Tibial nerve (tissue), 4 donors: ENCODE measurements around the gene ATP5MC2. TPM values are rescaled to one million over a fixed set of nuclear protein-coding genes. Genes with fewer than 3 reads are reported as not detected.

ENCODE experiments used
- DNase-seq, 2 donors: peaks; one replicate each; pipeline ENCODE4 v3.0.0-alpha.2; 2019; ENCODE audit warnings: low spot score in 2 of 2
- H3K27ac ChIP-seq, 4 donors: fragments of 200-600 bp; sonication (generic) in 3 of 4; one replicate each; pipeline ENCODE4 v1.5.1; 2017 to 2019; ENCODE audit warnings: mild to moderate bottlenecking in 1 of 4
- H3K27me3 ChIP-seq, 2 donors: fragments of 200-600 bp; sonication (generic) in 1 of 2; one replicate each; pipeline versions ENCODE4 v1.5.1 to v1.6.0; 2017 to 2019
- H3K36me3 ChIP-seq, 3 donors: fragments of 200-600 bp; sonication (generic); one replicate each; pipeline ENCODE4 v1.5.1; 2018 to 2019
- H3K4me1 ChIP-seq, 4 donors: fragments of 200-600 bp; sonication (generic) in 3 of 4; one replicate each; pipeline ENCODE4 v1.5.1; 2017 to 2019
- H3K4me3 ChIP-seq, 4 donors: fragments of 200-600 bp; sonication (generic) in 3 of 4; one replicate each; pipeline ENCODE4 v1.5.1; 2017 to 2019; ENCODE audit warnings: mild to moderate bottlenecking in 1 of 4, moderate library complexity in 1 of 4
- H3K9me3 ChIP-seq, 4 donors: fragments of 200-600 bp; sonication (generic) in 3 of 4; one replicate each; pipeline ENCODE4 v1.5.1; 2017 to 2019
- EP300 ChIP-seq, 2 donors: sonication (generic); formaldehyde crosslinking; IDR thresholded peaks; one replicate each; pipeline ENCODE4 v1.6.1; 2017; ENCODE audit warnings: antibody characterized with exemption in 2 of 2, mild to moderate bottlenecking in 1 of 2
- POLR2A ChIP-seq, 2 donors: fragments of 450-650 bp; IDR thresholded peaks; one replicate each; pipeline ENCODE4 v1.6.1; 2017; ENCODE audit warnings: antibody characterized with exemption in 2 of 2, mild to moderate bottlenecking in 2 of 2, moderate library complexity in 2 of 2
- WGBS, 2 donors: methylation state at CpG; one replicate each; pipeline ENCODE4 v1.1.5; 2018; 5-methylcytosine and 5-hydroxymethylcytosine counted together
- total RNA-seq, 4 donors: library from RNA; depleted of rRNA; stranded (reverse); fragments of >200 nt; gene quantifications; one replicate each; pipeline ENCODE4 v1.1.0, GENCODE V29; 2016
- TF ChIP-seq, protein P1 (sequence below), 5 experiments: fragments of 200-600 bp in 3 of 5; fragments of 450-650 bp in 2 of 5; sonication (generic) in 3 of 5; IDR thresholded peaks; one replicate each; pipeline ENCODE4 v1.5.1; 2016 to 2019; ENCODE audit warnings: antibody characterized with exemption in 5 of 5, mild to moderate bottlenecking in 3 of 5, moderate library complexity in 2 of 5

The ATP5MC2 gene
- total RNA-seq, 4 donors from 2014 or later: 191 to 223 (median 208) TPM

DNA sequence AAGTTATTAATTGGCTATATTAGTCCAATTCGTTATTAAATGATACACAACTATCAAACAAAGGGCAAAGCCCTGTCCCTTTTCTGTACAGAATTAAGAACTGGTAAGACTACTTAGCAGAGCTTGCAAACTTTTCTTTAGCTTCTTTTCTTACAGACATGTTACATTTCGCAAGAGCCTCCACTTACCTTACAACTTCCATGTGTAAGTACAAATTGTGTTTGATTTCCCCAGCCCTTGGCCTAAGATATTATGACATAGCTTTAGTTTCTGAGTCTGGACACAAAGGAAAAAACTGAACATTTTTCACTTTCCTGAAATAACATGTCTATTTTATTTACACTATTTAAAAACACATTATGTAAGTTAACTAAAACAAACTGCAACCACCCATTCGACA, 51.4 kb downstream of the ATP5MC2 start:
- Histone ChIP-seq H3K27ac (peak overlapping the region; percentile 75 to 96 (median 94)), H3K27me3 (no peaks in the 10 kb centered on the region), H3K4me1 (peaks cover 0 to 49% (median 14%) of the 10 kb centered on the region in 4 donors), H3K4me3 (peak overlapping the region; percentile 41 to 91 (median 64)), H3K36me3 (no peaks in the 10 kb centered on the region), H3K9me3 (no peaks in the 10 kb centered on the region)
- DNase-seq: no peak
- 30 to 44% methylated on average over 3 of the region's 3 CpGs for WGBS, 2 donors
- TF ChIP-seq, protein P1, sequence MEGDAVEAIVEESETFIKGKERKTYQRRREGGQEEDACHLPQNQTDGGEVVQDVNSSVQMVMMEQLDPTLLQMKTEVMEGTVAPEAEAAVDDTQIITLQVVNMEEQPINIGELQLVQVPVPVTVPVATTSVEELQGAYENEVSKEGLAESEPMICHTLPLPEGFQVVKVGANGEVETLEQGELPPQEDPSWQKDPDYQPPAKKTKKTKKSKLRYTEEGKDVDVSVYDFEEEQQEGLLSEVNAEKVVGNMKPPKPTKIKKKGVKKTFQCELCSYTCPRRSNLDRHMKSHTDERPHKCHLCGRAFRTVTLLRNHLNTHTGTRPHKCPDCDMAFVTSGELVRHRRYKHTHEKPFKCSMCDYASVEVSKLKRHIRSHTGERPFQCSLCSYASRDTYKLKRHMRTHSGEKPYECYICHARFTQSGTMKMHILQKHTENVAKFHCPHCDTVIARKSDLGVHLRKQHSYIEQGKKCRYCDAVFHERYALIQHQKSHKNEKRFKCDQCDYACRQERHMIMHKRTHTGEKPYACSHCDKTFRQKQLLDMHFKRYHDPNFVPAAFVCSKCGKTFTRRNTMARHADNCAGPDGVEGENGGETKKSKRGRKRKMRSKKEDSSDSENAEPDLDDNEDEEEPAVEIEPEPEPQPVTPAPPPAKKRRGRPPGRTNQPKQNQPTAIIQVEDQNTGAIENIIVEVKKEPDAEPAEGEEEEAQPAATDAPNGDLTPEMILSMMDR (IDR thresholded peaks at IDR 0.05): no peak
- TF ChIP-seq EP300 (IDR thresholded peaks at IDR 0.05): no peak
- TF ChIP-seq POLR2A (IDR thresholded peaks at IDR 0.05): no peak

- TF ChIP-seq EP300 (IDR thresholded peaks at IDR 0.05) (peak in 1 of 2 donors; percentile 62), POLR2A (IDR thresholded peaks at IDR 0.05) (peak in 1 of 2 donors; percentile 45)
- TF ChIP-seq, protein P1 (IDR thresholded peaks at IDR 0.05): no peak
- Histone ChIP-seq H3K36me3 (no peaks in the 10 kb centered on the region), H3K4me3 (peak overlapping the region; percentile 41 to 91 (median 64)), H3K9me3 (no peaks in the 10 kb centered on the region), H3K27ac (peak overlapping the region; percentile 75 to 96 (median 94)), H3K27me3 (no peaks in the 10 kb centered on the region), H3K4me1 (peaks cover 0 to 54% (median 16%) of the 10 kb centered on the region in 4 donors)
- peak in 1 of 2 donors; percentile 52 for DNase-seq
- WGBS, 2 donors: 3 to 4% methylated on average over 7 of the region's 7 CpGs
These were observed 52.1 kb downstream of the ATP5MC2 start for GRCh38 chr12:53623548-53624385.

- Histone ChIP-seq H3K36me3 (no peaks in the 10 kb centered on the region), H3K4me3 (no peak overlapping the region), H3K9me3 (no peaks in the 10 kb centered on the region), H3K27ac (peak overlapping the region in 3 of 4 donors; percentile 94 to 96 (median 94)), H3K4me1 (peaks cover 0 to 64% (median 17%) of the 10 kb centered on the region in 4 donors), H3K27me3 (no peaks in the 10 kb centered on the region)
- WGBS, 2 donors: 88 to 89% methylated on average over 5 of the region's 5 CpGs
- no peak for TF ChIP-seq EP300 (IDR thresholded peaks at IDR 0.05)
- TF ChIP-seq POLR2A (IDR thresholded peaks at IDR 0.05): no peak
- TF ChIP-seq, protein P1 (IDR thresholded peaks at IDR 0.05): no peak
- DNase-seq: no peak
These were observed 53.2 kb downstream of the ATP5MC2 start for GRCh38 chr12:53622724-53623123.

GRCh38 chr12:53618275-53618674, 57.6 kb downstream of the ATP5MC2 start:
- Histone ChIP-seq H3K4me1 (peaks cover 0 to 74% (median 17%) of the 10 kb centered on the region in 4 donors), H3K36me3 (peaks cover 0 to 12% (median 0%) of the 10 kb centered on the region in 3 donors), H3K27ac (peak overlapping the region in 3 of 4 donors; percentile 29 to 67 (median 35)), H3K27me3 (no peaks in the 10 kb centered on the region), H3K9me3 (no peaks in the 10 kb centered on the region), H3K4me3 (peak overlapping the region in 2 of 4 donors; percentile 6 to 30)
- no peak for DNase-seq
- 11 to 13% methylated on average over 3 of the region's 3 CpGs for WGBS, 2 donors
- TF ChIP-seq POLR2A (IDR thresholded peaks at IDR 0.05) (no peak), EP300 (IDR thresholded peaks at IDR 0.05) (no peak)
- TF ChIP-seq, protein P1 (IDR thresholded peaks at IDR 0.05): no peak

- H3K4me3 ChIP-seq: peak overlapping the region in 2 of 4 donors; percentile 6 to 30
These were observed 58.2 kb downstream of the ATP5MC2 start for GRCh38 chr12:53617700-53618099.

More at GRCh38 chr12:53617700-53618099, 58.2 kb downstream of the ATP5MC2 start:
- DNase-seq: no peak
- no peaks in the 10 kb centered on the region for H3K9me3 ChIP-seq
- TF ChIP-seq POLR2A (IDR thresholded peaks at IDR 0.05) (no peak), EP300 (IDR thresholded peaks at IDR 0.05) (no peak)
- TF ChIP-seq, protein P1 (IDR thresholded peaks at IDR 0.05): no peak
- H3K4me1 ChIP-seq: peaks cover 0 to 73% (median 14%) of the 10 kb centered on the region in 4 donors
- 19 to 25% methylated on average over 3 of the region's 3 CpGs for WGBS, 2 donors
- H3K27ac ChIP-seq: peak overlapping the region in 3 of 4 donors; percentile 29 to 67 (median 35)
- H3K27me3 ChIP-seq: no peaks in the 10 kb centered on the region
- H3K36me3 ChIP-seq: peaks cover 0 to 12% (median 0%) of the 10 kb centered on the region in 3 donors
